ENCODE measurements around the gene FAM135A. TPM values are rescaled to one million over a fixed set of nuclear protein-coding genes. Genes with fewer than 3 reads are reported as not detected.

Gene FAM135A
- total and polyA plus RNA-seq, 2 of the 13 experiments (the other 11 are each of a cell fraction or from before 2014, with no cell fraction given): 26.9 to 31.5 TPM

GRCh38 chr6:70379473-70380013, 33.8 kb upstream of the FAM135A start:
- Histone ChIP-seq H3K4me3 (replicated peaks in 1 of 3; ENCODE audit: insufficient read depth in 1 of 3, low read depth in 2 of 3, low read length in 3 of 3) (peak overlapping the region in 2 of 3 experiments; percentile 9 to 13; a peak in 4 of 6 replicates), H4K20me1 (ENCODE audit: insufficient read depth, low read length) (no peaks in the 10 kb centered on the region), H2AFZ (ENCODE audit: low read length) (peak overlapping the region; percentile 33), H3K27ac (ENCODE audit: extremely low read length, insufficient read depth, low read length) (no peak overlapping the region), H3K36me3 (replicated peaks in 1 of 2; ENCODE audit: control insufficient read depth in 1 of 2, insufficient read depth in 2 of 2, low read length in 2 of 2) (no peaks in the 10 kb centered on the region), H3K4me1 (ENCODE audit: insufficient read depth, low read length) (peaks cover 17% of the 10 kb centered on the region; the same call in 1 of the 2 replicates), H3K4me2 (ENCODE audit: low read depth, low read length) (peak overlapping the region; percentile 54), H3K27me3 (ENCODE audit: control insufficient read depth in 1 of 2, insufficient read depth in 2 of 2, low read length in 2 of 2) (no peaks in the 10 kb centered on the region; a peak in 1 of 5 replicates), H3K9me3 (ENCODE audit: low read length) (no peaks in the 10 kb centered on the region), H3K9ac (ENCODE audit: insufficient read depth, low read depth, low read length) (no peak overlapping the region), H3K79me2 (ENCODE audit: insufficient read depth, low read length) (no peaks in the 10 kb centered on the region)
- CTCF ChIA-PET (ENCODE audit: low intra/inter-chr PET ratio, low total read pairs): no interaction called here
- DNase-seq (ENCODE audit: low spot score) (no peak), ATAC-seq (peak; percentile 67), FAIRE-seq (no peak)
- POLR2A ChIA-PET: interaction anchor here (1.3 kb wide), 1 partner anchor 34 kb away, joined by 5 read pairs; the partner anchor contains the start of gene FAM135A
- peak; percentile 85 for TF ChIP-seq ZNF652 (CRISPR knock-in tag; IDR thresholded peaks at IDR 0.05; ENCODE audit: borderline replicate concordance, low read depth)
- no peak for TF ChIP-seq KMT2A (CRISPR knock-in tag; IDR thresholded peaks at IDR 0.05)
- intact Hi-C loops (cut with micrococcal nuclease; ENCODE audit: unreplicated experiment) (no loop called here), in situ Hi-C loops (cut with HindIII; ENCODE audit: extremely low pct_ligation_motif_present, low pct_unique_long_range_greater_than_20kb) (no loop called here)
- no TSS peak for BruUV-seq (replicated peaks)
- WGBS (ENCODE audit: low lambda C conversion rate): 24% methylated on average over 4 of the region's 4 CpGs

- in situ Hi-C loops (cut with HindIII; ENCODE audit: extremely low pct_ligation_motif_present, low pct_unique_long_range_greater_than_20kb): no loop called here
- no peak overlapping the region for H2AFZ ChIP-seq (ENCODE audit: low read length)
- DNase-seq (ENCODE audit: low spot score) (no peak), ATAC-seq (no peak), FAIRE-seq (no peak)
- H3K9me3 ChIP-seq (ENCODE audit: low read length): no peaks in the 10 kb centered on the region
- peak overlapping the region; percentile 54 for H3K4me2 ChIP-seq (ENCODE audit: low read depth, low read length)
- H3K36me3 ChIP-seq (replicated peaks in 1 of 2; ENCODE audit: control insufficient read depth in 1 of 2, insufficient read depth in 2 of 2, low read length in 2 of 2): no peaks in the 10 kb centered on the region
- no peak overlapping the region for H3K9ac ChIP-seq (ENCODE audit: insufficient read depth, low read depth, low read length)
- H3K27me3 ChIP-seq (ENCODE audit: control insufficient read depth in 1 of 2, insufficient read depth in 2 of 2, low read length in 2 of 2): no peaks in the 10 kb centered on the region; a peak in 1 of 5 replicates
- no peaks in the 10 kb centered on the region for H4K20me1 ChIP-seq (ENCODE audit: insufficient read depth, low read length)
- WGBS (ENCODE audit: low lambda C conversion rate): 84% methylated on average over 5 of the region's 5 CpGs
- ChIA-PET POLR2A (no interaction called here), CTCF (ENCODE audit: low intra/inter-chr PET ratio, low total read pairs) (no interaction called here)
- BruUV-seq (replicated peaks): no TSS peak
- no peak overlapping the region for H3K4me3 ChIP-seq (replicated peaks in 1 of 3; ENCODE audit: insufficient read depth in 1 of 3, low read depth in 2 of 3, low read length in 3 of 3)
- H3K4me1 ChIP-seq (ENCODE audit: insufficient read depth, low read length): peaks cover 17% of the 10 kb centered on the region; the same call in 1 of the 2 replicates
- H3K79me2 ChIP-seq (ENCODE audit: insufficient read depth, low read length): no peaks in the 10 kb centered on the region
- TF ChIP-seq ZBTB4 (CRISPR knock-in tag; IDR thresholded peaks at IDR 0.05; ENCODE audit: borderline replicate concordance) (no peak), CREB1 (IDR thresholded peaks at IDR 0.05) (peak; percentile 53; the same call in 1 of the 2 replicates), CREB1 (CRISPR knock-in tag; IDR thresholded peaks at IDR 0.05) (no peak)
- no peak overlapping the region for H3K27ac ChIP-seq (ENCODE audit: extremely low read length, insufficient read depth, low read length)
- intact Hi-C loops (cut with micrococcal nuclease; ENCODE audit: unreplicated experiment): no loop called here
These were observed 33.1 kb upstream of the FAM135A start for GRCh38 chr6:70380252-70380651.
